ENCODE results near the gene AHNAK. TPM values are rescaled to one million over a fixed set of nuclear protein-coding genes. Genes with fewer than 3 reads are reported as not detected.
"Not testable (repeated sequence)": the region's sequence is repeated elsewhere in the genome, so short reads cannot be mapped to it uniquely, and the experiment has no call there.

AHNAK gene
- polyA plus RNA-seq, 2 of the 4 experiments (the other 2 are of a cell fraction), result 43.3 to 82.0 TPM

DNA sequence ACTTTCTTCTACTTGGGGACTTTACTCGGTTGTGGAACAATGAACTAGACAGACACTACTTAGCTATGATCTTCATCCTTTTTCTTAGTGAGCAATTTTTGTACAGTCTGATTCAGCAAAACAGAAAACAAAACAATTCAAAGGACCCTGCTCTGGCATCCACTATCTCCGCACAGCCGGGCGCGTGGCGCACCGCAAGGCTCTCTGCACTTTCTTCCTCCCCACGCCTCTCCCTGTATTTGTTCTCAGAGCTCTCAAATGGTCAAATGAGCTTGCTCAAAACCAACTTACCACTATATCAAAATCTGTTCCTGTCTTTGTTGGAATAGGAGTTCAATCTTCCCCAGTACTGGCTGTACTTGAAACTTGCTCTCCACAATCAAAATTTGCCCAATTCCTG lies 19.6 kb upstream of the AHNAK start:
- DNase-seq (ENCODE audit: low read depth in 1 of 2, low spot score in 1 of 2) (no peak), FAIRE-seq (no peak), ATAC-seq (no peak)
- ChIA-PET CTCF (interaction anchor here (1.0 to 4.1 kb wide), 9 partner anchors 9 to 171 kb away, joined by 3 to 26 read pairs (median 5); no protein-coding TSS in a partner anchor), POLR2A (interaction anchor here (1.2 to 1.4 kb wide), 3 partner anchors 9 to 25 kb away, joined by 3 to 4 read pairs (median 3); partner anchors contain the start of gene TUT1)
- H3K4me2 ChIP-seq, result peak overlapping the region; percentile 19
- WGBS (ENCODE audit: missing lambda C conversion rate), result 93% methylated on average over 8 of the region's 8 CpGs
- H3K27ac ChIP-seq, result no peak overlapping the region
- H3K4me3 ChIP-seq, result no peak overlapping the region
- H3K4me1 ChIP-seq, result peaks cover 79% of the 10 kb centered on the region
- H3K9me3 ChIP-seq, result no peaks in the 10 kb centered on the region
- TF ChIP-seq RAD21 (conservative IDR thresholded peaks at IDR 0.05 in 1 of 2, IDR thresholded peaks at IDR 0.05 in 1 of 2), result no peak
- TF ChIP-seq HEYL (CRISPR knock-in tag; IDR thresholded peaks at IDR 0.05), result no peak
- TF ChIP-seq CHD4 (IDR thresholded peaks at IDR 0.05; ENCODE audit: borderline replicate concordance), result no peak

DNA sequence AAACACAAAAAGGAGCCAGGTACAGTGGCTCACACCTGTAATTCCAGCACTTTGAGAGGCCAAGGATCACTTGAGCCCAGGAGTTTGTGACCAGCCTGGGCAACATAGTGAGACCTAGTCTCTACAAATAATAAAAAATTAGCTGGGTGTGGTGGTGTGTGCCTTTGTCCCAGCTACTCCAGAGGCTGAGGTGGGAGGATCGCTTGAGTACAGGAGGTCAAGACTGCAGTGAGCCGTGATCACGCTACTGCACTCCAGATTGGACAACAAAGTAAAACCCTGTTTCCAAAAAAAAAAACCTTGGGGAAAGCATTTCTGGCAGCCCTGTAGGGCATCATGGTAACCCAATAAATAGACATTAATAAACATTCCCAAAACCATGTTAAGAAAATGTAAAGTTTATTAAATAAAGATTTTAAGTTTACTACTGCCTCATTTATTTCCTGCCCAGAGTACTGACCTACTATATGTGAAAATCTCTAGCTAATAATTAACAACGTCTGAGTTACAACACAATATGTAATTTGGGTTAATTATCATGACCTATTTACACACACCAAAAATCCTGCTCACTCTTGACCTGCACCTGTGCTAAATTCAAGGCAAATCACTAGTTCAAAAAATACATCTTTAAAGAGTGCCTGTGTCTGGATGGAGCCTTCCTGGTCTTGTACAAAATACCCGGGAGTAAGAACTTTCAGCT lies 18.6 kb upstream of the AHNAK start:
- WGBS (ENCODE audit: missing lambda C conversion rate), result 71% methylated on average over 5 of the region's 5 CpGs
- Histone ChIP-seq H3K4me1 (peaks cover 82% of the 10 kb centered on the region), H3K27ac (no peak overlapping the region), H3K9me3 (no peaks in the 10 kb centered on the region), H3K4me2 (peak overlapping the region; percentile 19; the same call in 2 of the 3 replicates), H3K4me3 (no peak overlapping the region)
- DNase-seq (ENCODE audit: low read depth in 1 of 2, low spot score in 1 of 2), result no peak
- POLR2A ChIA-PET, result interaction anchor here (1.0 to 1.4 kb wide), 2 partner anchors 9 to 26 kb away, joined by 3 to 4 read pairs; partner anchors contain the start of genes EEF1G and TUT1
- TF ChIP-seq HOXB5 (CRISPR knock-in tag; IDR thresholded peaks at IDR 0.05) (no peak), RFX5 (IDR thresholded peaks at IDR 0.05) (no peak), HEYL (CRISPR knock-in tag; IDR thresholded peaks at IDR 0.05) (no peak)
- TF ChIP-seq, protein P1, sequence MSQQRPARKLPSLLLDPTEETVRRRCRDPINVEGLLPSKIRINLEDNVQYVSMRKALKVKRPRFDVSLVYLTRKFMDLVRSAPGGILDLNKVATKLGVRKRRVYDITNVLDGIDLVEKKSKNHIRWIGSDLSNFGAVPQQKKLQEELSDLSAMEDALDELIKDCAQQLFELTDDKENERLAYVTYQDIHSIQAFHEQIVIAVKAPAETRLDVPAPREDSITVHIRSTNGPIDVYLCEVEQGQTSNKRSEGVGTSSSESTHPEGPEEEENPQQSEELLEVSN (IDR thresholded peaks at IDR 0.05; ENCODE audit: borderline replicate concordance, low read depth), result no peak
- TF ChIP-seq, protein P2, sequence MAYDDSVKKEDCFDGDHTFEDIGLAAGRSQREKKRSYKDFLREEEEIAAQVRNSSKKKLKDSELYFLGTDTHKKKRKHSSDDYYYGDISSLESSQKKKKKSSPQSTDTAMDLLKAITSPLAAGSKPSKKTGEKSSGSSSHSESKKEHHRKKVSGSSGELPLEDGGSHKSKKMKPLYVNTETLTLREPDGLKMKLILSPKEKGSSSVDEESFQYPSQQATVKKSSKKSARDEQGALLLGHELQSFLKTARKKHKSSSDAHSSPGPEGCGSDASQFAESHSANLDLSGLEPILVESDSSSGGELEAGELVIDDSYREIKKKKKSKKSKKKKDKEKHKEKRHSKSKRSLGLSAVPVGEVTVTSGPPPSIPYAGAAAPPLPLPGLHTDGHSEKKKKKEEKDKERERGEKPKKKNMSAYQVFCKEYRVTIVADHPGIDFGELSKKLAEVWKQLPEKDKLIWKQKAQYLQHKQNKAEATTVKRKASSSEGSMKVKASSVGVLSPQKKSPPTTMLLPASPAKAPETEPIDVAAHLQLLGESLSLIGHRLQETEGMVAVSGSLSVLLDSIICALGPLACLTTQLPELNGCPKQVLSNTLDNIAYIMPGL (CRISPR knock-in tag; IDR thresholded peaks at IDR 0.05; ENCODE audit: borderline replicate concordance), result no peak
- FAIRE-seq, result no peak
- CTCF ChIA-PET, result interaction anchor here (1.1 to 4.1 kb wide), 11 partner anchors 7 to 184 kb away, joined by 3 to 26 read pairs (median 4); partner anchors contain the start of gene AHNAK
- no peak for ATAC-seq

DNA sequence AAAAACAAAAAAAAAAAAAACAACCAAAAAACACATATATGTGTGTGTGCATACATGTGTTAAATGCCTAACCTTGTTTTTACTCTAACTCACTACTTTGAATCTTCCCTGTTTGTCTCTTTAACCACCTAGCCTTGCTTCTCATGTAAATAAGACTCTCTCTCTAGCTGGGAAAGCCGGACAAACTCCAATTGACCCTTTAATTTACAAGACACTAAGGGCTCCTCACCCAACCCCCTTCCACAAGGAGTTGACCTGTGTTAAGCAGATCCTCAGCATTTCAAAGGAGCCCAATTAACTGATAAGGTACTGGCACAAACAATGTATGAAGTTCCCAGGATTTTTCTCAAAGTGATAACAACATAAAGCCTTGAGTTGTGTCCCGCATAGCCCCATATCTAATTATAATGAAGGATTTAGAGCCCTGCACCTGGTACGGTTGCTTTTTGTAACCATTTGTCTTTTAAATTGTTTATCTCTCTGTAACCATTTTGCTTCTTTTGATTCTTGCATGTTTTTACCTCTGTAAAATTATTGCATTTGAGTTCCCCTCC lies 15.1 kb upstream of the AHNAK start:
- DNase-seq (ENCODE audit: low read depth in 1 of 2, low spot score in 1 of 2); FAIRE-seq; H3K4me3 ChIP-seq; ATAC-seq; H3K9me3 ChIP-seq: not testable (repeated sequence)
- peaks cover 91% of the 10 kb centered on the region for H3K4me1 ChIP-seq
- H3K27ac ChIP-seq, result peak overlapping the region in 1 of 2 experiments; percentile 32; a peak in 1 of 6 replicates
- CTCF ChIA-PET, result interaction anchor here (0.6 to 12.6 kb wide), 19 partner anchors 9 to 180 kb away, joined by 3 to 296 read pairs (median 11); partner anchors contain the start of genes AHNAK, C11orf98, CSKMT and EEF1G
- POLR2A ChIA-PET, result interaction anchor here (0.9 to 1.7 kb wide), 3 partner anchors 12 to 91 kb away, joined by 3 to 13 read pairs (median 4); partner anchors contain the start of genes EEF1G and INTS5
- H3K4me2 ChIP-seq, result peak overlapping the region; percentile 46; the same call in 2 of the 3 replicates
- 62% methylated on average over 3 of the region's 3 CpGs for WGBS (ENCODE audit: missing lambda C conversion rate)

DNA sequence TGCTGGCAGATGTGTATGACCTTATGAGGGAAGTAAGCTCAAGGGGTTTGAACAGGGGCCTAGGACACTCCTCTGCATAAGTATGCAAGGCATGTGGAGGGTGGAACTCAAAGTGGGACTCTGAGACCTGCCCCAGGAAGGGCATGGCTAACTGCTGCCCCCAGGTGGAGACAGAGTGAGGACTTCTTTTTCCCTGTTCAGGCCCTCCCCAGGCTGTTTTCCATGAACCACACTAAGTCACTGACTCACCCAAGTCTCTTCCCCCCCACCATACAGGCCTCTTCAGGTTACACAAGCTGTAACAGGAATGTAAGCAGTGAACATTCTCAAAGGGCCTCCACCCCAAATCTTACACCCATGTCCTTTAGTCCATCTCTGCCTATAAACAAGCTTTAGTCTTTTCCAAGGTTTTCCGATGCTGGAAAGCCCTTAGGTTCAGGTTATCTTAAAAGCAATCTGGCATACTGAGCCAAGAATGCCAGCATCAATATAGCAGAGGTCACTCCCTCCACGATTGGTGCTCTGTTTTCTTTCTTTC lies 14.0 kb upstream of the AHNAK start:
- FAIRE-seq (no peak), ATAC-seq (peak; percentile 70 to 78), DNase-seq (ENCODE audit: low read depth in 1 of 2, low spot score in 1 of 2) (peak; percentile 90 to 95)
- ChIA-PET CTCF (interaction anchor here (0.6 to 12.6 kb wide), 50 partner anchors 10 to 357 kb away, joined by 3 to 296 read pairs (median 4); partner anchors contain the start of genes AHNAK, ASRGL1, C11orf98 and CSKMT), POLR2A (interaction anchor here (0.9 to 1.7 kb wide), 10 partner anchors 13 to 166 kb away, joined by 3 to 13 read pairs (median 4); partner anchors contain the start of genes AHNAK, C11orf98, CSKMT and EEF1G)
- Histone ChIP-seq H3K27ac (peak overlapping the region; percentile 47 to 94; a peak in 5 of 6 replicates), H3K4me2 (peak overlapping the region; percentile 46), H3K4me1 (peaks cover 91% of the 10 kb centered on the region), H3K4me3 (no peak overlapping the region), H3K9me3 (no peaks in the 10 kb centered on the region)
- WGBS (ENCODE audit: missing lambda C conversion rate), result 5% methylated on average over 2 of the region's 2 CpGs
- TF ChIP-seq, protein P3, sequence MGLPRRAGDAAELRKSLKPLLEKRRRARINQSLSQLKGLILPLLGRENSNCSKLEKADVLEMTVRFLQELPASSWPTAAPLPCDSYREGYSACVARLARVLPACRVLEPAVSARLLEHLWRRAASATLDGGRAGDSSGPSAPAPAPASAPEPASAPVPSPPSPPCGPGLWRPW (IDR thresholded peaks at IDR 0.05), result no peak
- no peak for TF ChIP-seq NFE2L2 (conservative IDR thresholded peaks at IDR 0.05; ENCODE audit: low read length)
- TF ChIP-seq MAZ (IDR thresholded peaks at IDR 0.05; ENCODE audit: borderline replicate concordance, low read depth, low read length), result 0 out of 2 replicates have a peak, but pooled peaks have one; percentile 58
- TF ChIP-seq MAFK (IDR thresholded peaks at IDR 0.05; ENCODE audit: partially characterized antibody), result no peak
- TF ChIP-seq, protein P4, sequence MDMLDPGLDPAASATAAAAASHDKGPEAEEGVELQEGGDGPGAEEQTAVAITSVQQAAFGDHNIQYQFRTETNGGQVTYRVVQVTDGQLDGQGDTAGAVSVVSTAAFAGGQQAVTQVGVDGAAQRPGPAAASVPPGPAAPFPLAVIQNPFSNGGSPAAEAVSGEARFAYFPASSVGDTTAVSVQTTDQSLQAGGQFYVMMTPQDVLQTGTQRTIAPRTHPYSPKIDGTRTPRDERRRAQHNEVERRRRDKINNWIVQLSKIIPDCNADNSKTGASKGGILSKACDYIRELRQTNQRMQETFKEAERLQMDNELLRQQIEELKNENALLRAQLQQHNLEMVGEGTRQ (IDR thresholded peaks at IDR 0.05), result no peak
- TF ChIP-seq FOXS1 (CRISPR knock-in tag; IDR thresholded peaks at IDR 0.05), result no peak
- no peak for TF ChIP-seq POLR2AphosphoS2 (conservative IDR thresholded peaks at IDR 0.05; ENCODE audit: low read length)
- no peak for TF ChIP-seq CBX2 (IDR thresholded peaks at IDR 0.05; ENCODE audit: borderline replicate concordance, low read depth)
- TF ChIP-seq, protein P1 (IDR thresholded peaks at IDR 0.05; ENCODE audit: borderline replicate concordance, low read depth), result no peak
- TF ChIP-seq ZC3H11A (IDR thresholded peaks at IDR 0.05), result no peak
- TF ChIP-seq CHD2 (IDR thresholded peaks at IDR 0.05; ENCODE audit: low read length, partially characterized antibody), result no peak
- no peak for TF ChIP-seq HOXB5 (CRISPR knock-in tag; IDR thresholded peaks at IDR 0.05)
- no peak for TF ChIP-seq POLR2A (IDR thresholded peaks at IDR 0.05; ENCODE audit: low read length)
- TF ChIP-seq RCOR1 (IDR thresholded peaks at IDR 0.05; ENCODE audit: low read depth, low read length), result no peak
- TF ChIP-seq JUNB (IDR thresholded peaks at IDR 0.05), result no peak

Measured in A549 (cell line).